Measurements from ENCODE around the gene C1QTNF12. TPM values are rescaled to one million over a fixed set of nuclear protein-coding genes. Genes with fewer than 3 reads are reported as not detected.

C1QTNF12 gene
- total and polyA plus RNA-seq, 2 of the 8 experiments (the other 6 are each of a cell fraction or from before 2014, with no cell fraction given) = 2.1 to 3.7 TPM

- TF ChIP-seq, protein P1, sequence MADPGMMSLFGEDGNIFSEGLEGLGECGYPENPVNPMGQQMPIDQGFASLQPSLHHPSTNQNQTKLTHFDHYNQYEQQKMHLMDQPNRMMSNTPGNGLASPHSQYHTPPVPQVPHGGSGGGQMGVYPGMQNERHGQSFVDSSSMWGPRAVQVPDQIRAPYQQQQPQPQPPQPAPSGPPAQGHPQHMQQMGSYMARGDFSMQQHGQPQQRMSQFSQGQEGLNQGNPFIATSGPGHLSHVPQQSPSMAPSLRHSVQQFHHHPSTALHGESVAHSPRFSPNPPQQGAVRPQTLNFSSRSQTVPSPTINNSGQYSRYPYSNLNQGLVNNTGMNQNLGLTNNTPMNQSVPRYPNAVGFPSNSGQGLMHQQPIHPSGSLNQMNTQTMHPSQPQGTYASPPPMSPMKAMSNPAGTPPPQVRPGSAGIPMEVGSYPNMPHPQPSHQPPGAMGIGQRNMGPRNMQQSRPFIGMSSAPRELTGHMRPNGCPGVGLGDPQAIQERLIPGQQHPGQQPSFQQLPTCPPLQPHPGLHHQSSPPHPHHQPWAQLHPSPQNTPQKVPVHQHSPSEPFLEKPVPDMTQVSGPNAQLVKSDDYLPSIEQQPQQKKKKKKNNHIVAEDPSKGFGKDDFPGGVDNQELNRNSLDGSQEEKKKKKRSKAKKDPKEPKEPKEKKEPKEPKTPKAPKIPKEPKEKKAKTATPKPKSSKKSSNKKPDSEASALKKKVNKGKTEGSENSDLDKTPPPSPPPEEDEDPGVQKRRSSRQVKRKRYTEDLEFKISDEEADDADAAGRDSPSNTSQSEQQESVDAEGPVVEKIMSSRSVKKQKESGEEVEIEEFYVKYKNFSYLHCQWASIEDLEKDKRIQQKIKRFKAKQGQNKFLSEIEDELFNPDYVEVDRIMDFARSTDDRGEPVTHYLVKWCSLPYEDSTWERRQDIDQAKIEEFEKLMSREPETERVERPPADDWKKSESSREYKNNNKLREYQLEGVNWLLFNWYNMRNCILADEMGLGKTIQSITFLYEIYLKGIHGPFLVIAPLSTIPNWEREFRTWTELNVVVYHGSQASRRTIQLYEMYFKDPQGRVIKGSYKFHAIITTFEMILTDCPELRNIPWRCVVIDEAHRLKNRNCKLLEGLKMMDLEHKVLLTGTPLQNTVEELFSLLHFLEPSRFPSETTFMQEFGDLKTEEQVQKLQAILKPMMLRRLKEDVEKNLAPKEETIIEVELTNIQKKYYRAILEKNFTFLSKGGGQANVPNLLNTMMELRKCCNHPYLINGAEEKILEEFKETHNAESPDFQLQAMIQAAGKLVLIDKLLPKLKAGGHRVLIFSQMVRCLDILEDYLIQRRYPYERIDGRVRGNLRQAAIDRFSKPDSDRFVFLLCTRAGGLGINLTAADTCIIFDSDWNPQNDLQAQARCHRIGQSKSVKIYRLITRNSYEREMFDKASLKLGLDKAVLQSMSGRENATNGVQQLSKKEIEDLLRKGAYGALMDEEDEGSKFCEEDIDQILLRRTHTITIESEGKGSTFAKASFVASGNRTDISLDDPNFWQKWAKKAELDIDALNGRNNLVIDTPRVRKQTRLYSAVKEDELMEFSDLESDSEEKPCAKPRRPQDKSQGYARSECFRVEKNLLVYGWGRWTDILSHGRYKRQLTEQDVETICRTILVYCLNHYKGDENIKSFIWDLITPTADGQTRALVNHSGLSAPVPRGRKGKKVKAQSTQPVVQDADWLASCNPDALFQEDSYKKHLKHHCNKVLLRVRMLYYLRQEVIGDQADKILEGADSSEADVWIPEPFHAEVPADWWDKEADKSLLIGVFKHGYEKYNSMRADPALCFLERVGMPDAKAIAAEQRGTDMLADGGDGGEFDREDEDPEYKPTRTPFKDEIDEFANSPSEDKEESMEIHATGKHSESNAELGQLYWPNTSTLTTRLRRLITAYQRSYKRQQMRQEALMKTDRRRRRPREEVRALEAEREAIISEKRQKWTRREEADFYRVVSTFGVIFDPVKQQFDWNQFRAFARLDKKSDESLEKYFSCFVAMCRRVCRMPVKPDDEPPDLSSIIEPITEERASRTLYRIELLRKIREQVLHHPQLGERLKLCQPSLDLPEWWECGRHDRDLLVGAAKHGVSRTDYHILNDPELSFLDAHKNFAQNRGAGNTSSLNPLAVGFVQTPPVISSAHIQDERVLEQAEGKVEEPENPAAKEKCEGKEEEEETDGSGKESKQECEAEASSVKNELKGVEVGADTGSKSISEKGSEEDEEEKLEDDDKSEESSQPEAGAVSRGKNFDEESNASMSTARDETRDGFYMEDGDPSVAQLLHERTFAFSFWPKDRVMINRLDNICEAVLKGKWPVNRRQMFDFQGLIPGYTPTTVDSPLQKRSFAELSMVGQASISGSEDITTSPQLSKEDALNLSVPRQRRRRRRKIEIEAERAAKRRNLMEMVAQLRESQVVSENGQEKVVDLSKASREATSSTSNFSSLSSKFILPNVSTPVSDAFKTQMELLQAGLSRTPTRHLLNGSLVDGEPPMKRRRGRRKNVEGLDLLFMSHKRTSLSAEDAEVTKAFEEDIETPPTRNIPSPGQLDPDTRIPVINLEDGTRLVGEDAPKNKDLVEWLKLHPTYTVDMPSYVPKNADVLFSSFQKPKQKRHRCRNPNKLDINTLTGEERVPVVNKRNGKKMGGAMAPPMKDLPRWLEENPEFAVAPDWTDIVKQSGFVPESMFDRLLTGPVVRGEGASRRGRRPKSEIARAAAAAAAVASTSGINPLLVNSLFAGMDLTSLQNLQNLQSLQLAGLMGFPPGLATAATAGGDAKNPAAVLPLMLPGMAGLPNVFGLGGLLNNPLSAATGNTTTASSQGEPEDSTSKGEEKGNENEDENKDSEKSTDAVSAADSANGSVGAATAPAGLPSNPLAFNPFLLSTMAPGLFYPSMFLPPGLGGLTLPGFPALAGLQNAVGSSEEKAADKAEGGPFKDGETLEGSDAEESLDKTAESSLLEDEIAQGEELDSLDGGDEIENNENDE (IDR thresholded peaks at IDR 0.05; ENCODE audit: insufficient replicate concordance, low read length) = no peak
Measured at GRCh38 chr1:1255078-1255477, 8.6 kb upstream of the C1QTNF12 start (continued).
